Measurements from ENCODE around the gene ATAT1.

ATAT1 gene

DNA sequence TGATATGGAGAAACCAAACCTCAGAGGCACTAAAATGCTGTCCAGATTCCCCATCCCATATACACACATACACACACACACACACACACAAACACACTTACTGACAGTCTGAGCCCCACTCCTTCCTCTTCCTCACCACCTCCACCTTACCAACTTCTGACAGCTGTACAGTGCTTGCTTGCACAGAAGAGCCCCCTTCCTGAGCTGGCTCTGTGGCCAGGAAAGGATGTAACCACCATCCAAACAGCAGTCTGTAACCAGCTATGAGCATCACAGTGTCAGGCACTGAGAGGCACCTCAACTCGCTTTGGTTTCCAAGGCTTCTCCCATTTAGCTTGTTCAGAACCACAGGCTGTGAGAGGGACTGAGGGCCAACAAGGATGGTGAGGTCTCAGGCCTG lies 14.4 kb downstream of the ATAT1 start:
- TF ChIP-seq, protein P1, sequence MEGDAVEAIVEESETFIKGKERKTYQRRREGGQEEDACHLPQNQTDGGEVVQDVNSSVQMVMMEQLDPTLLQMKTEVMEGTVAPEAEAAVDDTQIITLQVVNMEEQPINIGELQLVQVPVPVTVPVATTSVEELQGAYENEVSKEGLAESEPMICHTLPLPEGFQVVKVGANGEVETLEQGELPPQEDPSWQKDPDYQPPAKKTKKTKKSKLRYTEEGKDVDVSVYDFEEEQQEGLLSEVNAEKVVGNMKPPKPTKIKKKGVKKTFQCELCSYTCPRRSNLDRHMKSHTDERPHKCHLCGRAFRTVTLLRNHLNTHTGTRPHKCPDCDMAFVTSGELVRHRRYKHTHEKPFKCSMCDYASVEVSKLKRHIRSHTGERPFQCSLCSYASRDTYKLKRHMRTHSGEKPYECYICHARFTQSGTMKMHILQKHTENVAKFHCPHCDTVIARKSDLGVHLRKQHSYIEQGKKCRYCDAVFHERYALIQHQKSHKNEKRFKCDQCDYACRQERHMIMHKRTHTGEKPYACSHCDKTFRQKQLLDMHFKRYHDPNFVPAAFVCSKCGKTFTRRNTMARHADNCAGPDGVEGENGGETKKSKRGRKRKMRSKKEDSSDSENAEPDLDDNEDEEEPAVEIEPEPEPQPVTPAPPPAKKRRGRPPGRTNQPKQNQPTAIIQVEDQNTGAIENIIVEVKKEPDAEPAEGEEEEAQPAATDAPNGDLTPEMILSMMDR (IDR thresholded peaks at IDR 0.05): no peak
- Mint-ChIP-seq H3K4me3 (no peak overlapping the region), H3K27me3 (ENCODE audit: low read depth, poor library complexity) (no peaks in the 10 kb centered on the region), H3K9me3 (no peaks in the 10 kb centered on the region), H3K4me1 (peaks cover 7% of the 10 kb centered on the region), H3K36me3 (ENCODE audit: low read depth) (peaks cover 81% of the 10 kb centered on the region), H3K27ac (peak overlapping the region; percentile 81)
- no peak for DNase-seq

DNA sequence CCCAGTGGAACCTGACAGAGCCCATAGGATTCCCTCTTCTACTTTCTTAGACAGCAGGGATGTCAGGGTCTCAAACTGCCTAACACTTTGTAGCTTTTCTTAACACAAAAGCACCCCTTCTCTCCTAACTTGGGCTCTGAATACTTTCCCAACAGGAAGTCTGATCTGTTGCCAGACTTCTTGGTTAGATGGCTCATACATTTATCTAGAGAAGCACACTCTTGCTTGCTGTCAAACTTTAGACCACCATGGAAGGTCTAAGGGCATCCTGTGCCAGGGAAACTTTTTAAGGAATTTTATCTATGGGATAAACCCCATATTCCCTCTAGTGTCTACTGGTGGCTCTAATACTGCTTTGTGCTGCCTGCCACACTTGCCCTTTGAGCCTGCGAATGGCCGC lies 17.0 kb downstream of the ATAT1 start:
- TF ChIP-seq, protein P1 (IDR thresholded peaks at IDR 0.05): no peak
- peak overlapping the region; percentile 14 for H3K27ac Mint-ChIP-seq
- H3K27me3 Mint-ChIP-seq (ENCODE audit: low read depth, poor library complexity): no peaks in the 10 kb centered on the region
- peaks cover 63% of the 10 kb centered on the region for H3K36me3 Mint-ChIP-seq (ENCODE audit: low read depth)
- H3K4me3 Mint-ChIP-seq: no peak overlapping the region
- DNase-seq: no peak
- peaks cover 22% of the 10 kb centered on the region for H3K4me1 Mint-ChIP-seq
- H3K9me3 Mint-ChIP-seq: no peaks in the 10 kb centered on the region

DNA sequence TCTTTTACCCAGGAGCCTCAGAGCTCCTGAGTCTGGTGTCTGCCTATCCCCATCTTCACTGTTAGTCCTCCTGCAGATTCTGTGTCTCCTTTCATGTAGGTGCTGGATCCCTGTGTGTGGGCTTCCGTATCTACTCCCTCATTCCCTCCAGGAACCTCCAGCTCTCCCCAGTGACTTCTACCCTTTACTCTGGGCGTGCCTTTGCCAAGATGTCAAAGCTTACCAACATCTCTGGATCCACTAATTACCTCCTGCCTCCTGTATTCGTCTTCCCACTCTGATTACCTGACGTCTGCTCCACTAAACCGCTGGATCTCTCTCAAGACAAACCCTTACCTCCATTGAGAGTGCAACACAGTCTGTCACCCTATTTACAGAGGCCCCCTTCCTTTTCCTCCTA lies 18.1 kb downstream of the ATAT1 start:
- Mint-ChIP-seq H3K9me3 (no peaks in the 10 kb centered on the region), H3K4me3 (no peak overlapping the region), H3K36me3 (ENCODE audit: low read depth) (peaks cover 52% of the 10 kb centered on the region), H3K27ac (peak overlapping the region; percentile 88), H3K4me1 (peaks cover 25% of the 10 kb centered on the region), H3K27me3 (ENCODE audit: low read depth, poor library complexity) (no peaks in the 10 kb centered on the region)
- TF ChIP-seq, protein P1 (IDR thresholded peaks at IDR 0.05): no peak
- no peak for DNase-seq

DNA sequence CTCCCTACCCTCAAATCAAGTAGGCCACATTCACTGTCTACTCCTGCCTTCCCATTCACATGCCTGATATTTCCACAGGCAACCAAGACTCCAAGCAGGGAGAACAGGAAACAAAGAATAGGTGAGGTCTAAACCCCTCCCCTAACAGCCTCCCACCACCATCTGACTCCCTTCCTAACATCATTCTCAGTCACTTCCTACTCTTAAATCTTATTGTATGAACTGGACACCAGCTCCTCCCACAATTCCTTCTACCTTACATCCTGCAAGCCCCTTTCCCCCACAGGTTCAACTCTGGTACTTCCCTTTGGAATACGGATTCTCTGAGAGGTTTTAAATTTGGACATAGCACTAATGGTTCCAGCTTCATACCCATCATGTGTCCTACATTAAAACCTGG lies 19.3 kb downstream of the ATAT1 start:
- TF ChIP-seq, protein P1 (IDR thresholded peaks at IDR 0.05): no peak
- DNase-seq: no peak
- Mint-ChIP-seq H3K4me3 (peak overlapping the region; percentile 89), H3K27me3 (ENCODE audit: low read depth, poor library complexity) (no peaks in the 10 kb centered on the region), H3K4me1 (peaks cover 28% of the 10 kb centered on the region), H3K9me3 (no peaks in the 10 kb centered on the region), H3K36me3 (ENCODE audit: low read depth) (peaks cover 44% of the 10 kb centered on the region), H3K27ac (peak overlapping the region; percentile 88)

DNA sequence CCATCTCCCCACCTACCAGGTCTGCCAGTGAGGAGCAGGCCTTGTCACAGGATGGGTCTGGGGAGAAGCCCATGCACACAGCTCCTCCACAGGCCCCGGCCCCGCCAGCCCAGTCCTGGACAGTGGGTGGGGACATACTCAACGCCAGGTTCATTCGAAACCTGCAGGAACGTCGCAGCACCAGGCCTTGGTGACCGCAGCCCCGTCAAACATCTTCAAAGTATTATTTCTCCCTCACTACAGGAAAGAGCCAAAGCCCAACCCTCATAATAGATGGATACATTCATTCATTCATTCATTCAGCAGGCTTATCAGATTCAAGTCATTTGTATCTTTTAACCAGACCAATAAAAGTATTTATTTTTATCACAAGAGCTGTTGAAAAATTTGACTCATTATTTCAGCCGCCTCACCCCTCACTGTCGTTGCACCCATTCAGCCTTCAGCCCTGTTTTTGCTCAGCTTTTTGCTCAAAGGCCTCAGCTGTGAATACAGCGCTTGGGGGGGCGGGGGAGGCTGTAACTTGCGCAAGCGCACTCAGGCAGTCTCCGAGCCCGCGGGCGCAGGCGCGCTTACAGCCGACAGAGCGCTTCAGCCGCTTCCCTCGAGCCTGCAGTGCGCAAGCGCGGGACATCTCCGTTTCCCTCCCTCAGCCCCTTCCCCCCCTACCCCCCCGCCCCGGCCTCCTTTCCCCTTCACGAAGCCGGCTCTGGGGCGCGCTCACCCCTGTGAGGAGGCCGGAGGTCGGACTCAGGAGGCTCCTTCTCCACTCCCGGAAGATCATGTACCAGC lies 20.0 kb downstream of the ATAT1 start, which contains the start of gene C6orf136:
C6orf136 (plus strand) TSS at position 684 of the 792 bp plus-strand sequence; CDS start at position 783, 99 bp downstream.
- TF ChIP-seq, protein P1 (IDR thresholded peaks at IDR 0.05): no peak
- peak within 1 kb of the TSS; percentile 89 for H3K4me3 Mint-ChIP-seq
- H3K27me3 Mint-ChIP-seq (ENCODE audit: low read depth, poor library complexity): no peaks in the 10 kb centered on the region
- peaks cover 28% of the 10 kb centered on the region for H3K4me1 Mint-ChIP-seq
- H3K9me3 Mint-ChIP-seq: no peaks in the 10 kb centered on the region
- H3K36me3 Mint-ChIP-seq (ENCODE audit: low read depth): peaks cover 41% of the 10 kb centered on the region
- H3K27ac Mint-ChIP-seq: peak within 1 kb of the TSS; percentile 88
- DNase-seq: peak; percentile 92

Measured in nephron progenitor cell (in vitro differentiated cells).